Astrocyte (in vitro differentiated cells and primary cell): ENCODE results near the gene MTUS2.

Experiments used
- EZH2 ChIP-seq: IDR thresholded peaks from 2 replicates; pipeline ENCODE4 v1.6.1; 2012; ENCODE audit warnings: mild to moderate bottlenecking, low read length, inconsistent platforms; ENCODE audit not compliant: insufficient read depth
- TF ChIP-seq, protein P1 (sequence below): IDR thresholded peaks from 2 replicates; pipeline ENCODE4 v1.5.1; 2011; ENCODE audit warnings: low read depth, mild to moderate bottlenecking, inconsistent platforms, low read length, moderate library complexity; ENCODE audit not compliant: insufficient read depth

DNA sequence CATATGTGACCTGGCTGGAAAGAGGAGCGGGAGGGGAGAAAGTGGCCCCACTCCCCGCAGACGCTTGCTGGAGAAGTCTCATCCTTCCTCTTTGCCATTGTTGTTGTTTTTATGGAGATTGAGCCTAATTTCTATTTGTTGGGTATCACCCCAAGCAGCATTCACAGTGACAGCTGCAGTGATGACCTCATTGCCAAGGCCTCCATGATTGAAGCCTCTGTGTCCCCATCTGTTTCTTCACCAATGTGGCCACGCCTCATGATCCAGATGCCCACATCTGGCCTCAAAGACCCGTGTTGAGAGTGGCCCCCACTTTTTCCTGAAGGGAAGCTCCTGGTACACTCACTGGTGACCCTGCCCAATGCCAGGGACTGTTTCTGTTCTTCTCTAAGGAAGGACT is 621.2 kb downstream of the MTUS2 start:
- TF ChIP-seq, protein P1, sequence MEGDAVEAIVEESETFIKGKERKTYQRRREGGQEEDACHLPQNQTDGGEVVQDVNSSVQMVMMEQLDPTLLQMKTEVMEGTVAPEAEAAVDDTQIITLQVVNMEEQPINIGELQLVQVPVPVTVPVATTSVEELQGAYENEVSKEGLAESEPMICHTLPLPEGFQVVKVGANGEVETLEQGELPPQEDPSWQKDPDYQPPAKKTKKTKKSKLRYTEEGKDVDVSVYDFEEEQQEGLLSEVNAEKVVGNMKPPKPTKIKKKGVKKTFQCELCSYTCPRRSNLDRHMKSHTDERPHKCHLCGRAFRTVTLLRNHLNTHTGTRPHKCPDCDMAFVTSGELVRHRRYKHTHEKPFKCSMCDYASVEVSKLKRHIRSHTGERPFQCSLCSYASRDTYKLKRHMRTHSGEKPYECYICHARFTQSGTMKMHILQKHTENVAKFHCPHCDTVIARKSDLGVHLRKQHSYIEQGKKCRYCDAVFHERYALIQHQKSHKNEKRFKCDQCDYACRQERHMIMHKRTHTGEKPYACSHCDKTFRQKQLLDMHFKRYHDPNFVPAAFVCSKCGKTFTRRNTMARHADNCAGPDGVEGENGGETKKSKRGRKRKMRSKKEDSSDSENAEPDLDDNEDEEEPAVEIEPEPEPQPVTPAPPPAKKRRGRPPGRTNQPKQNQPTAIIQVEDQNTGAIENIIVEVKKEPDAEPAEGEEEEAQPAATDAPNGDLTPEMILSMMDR: no peak
- TF ChIP-seq EZH2: no peak
